ENCODE results near the gene NFASC.

The NFASC gene

GRCh38 chr1:204887846-204888245 lies 17.2 kb downstream of the NFASC start:
- TF ChIP-seq POLR2AphosphoS5 (IDR thresholded peaks at IDR 0.05; ENCODE audit: low read depth, low read length) (no peak), FOXP2 (optimal IDR thresholded peaks at IDR 0.05; ENCODE audit: borderline replicate concordance, extremely low read depth, extremely low read length, insufficient read depth) (no peak), SIN3A (IDR thresholded peaks at IDR 0.05; ENCODE audit: borderline replicate concordance, insufficient read depth, low read length) (no peak)

GRCh38 chr1:204888294-204888693 lies 17.6 kb downstream of the NFASC start:
- TF ChIP-seq SIN3A (IDR thresholded peaks at IDR 0.05; ENCODE audit: borderline replicate concordance, insufficient read depth, low read length) = no peak

DNA sequence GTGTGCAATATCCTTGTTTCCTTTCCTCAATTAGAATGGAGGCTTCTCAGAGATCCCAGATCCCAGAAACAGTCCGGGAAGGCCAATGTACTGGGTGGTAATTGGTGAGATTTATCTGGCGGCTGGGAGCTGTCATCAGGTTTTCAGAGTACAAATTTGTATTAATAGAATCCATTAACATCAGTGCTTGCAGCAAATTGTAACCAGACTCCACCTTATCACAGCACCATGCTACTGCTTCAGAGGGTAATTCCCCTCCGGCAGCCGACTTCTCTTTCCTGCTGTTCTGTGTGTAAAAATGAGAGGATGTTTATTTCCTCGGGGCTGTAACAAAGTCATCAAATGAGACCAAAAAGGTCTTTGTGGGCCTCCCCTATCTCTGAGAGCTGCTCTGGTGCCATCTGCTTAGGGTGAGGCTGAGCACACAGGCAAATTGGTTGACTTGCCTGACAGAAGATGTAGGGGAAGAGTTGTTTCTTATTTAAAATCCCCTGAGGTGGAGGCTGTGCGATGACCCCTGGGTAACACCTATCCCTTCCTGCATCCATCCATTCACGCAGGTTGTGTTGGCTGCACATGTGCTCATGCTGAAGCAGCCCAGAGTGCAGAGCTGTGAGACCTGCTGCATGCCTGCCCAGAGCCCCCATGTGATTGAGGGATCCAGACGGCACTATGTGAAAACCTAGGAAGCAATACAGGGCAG lies 19.2 kb downstream of the NFASC start:
- TF ChIP-seq SIN3A (IDR thresholded peaks at IDR 0.05; ENCODE audit: borderline replicate concordance, insufficient read depth, low read length) (no peak), FOXP2 (optimal IDR thresholded peaks at IDR 0.05; ENCODE audit: borderline replicate concordance, extremely low read depth, extremely low read length, insufficient read depth) (no peak), REST (IDR thresholded peaks at IDR 0.05; ENCODE audit: insufficient read depth in 1 of 2, low read depth in 2 of 2, low read length in 2 of 2) (no peak), POLR2AphosphoS5 (IDR thresholded peaks at IDR 0.05; ENCODE audit: low read depth, low read length) (no peak)

DNA sequence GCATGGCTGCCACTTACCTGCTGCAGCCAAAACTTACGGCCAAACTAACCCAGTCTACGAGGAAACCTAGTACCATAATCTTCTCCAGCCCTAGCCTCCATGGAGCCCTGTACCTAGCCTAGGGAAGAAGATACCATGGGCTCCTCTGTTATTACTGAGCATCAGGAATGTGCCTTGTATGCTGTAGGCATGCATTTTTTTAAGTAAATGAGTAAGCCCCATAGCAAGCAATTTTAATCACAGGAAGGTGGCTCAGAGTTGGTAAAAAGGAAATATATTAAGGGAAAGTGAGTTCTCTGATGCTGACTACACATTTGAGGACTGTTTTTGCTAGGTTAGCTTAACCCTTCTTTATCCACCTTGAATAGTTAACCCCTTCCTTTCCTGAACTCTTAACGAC lies 21.2 kb downstream of the NFASC start:
- TF ChIP-seq POLR2AphosphoS5 (IDR thresholded peaks at IDR 0.05; ENCODE audit: low read depth, low read length) (no peak), FOXP2 (optimal IDR thresholded peaks at IDR 0.05; ENCODE audit: borderline replicate concordance, extremely low read depth, extremely low read length, insufficient read depth) (no peak), REST (IDR thresholded peaks at IDR 0.05; ENCODE audit: insufficient read depth in 1 of 2, low read depth in 2 of 2, low read length in 2 of 2) (no peak), TAF1 (IDR thresholded peaks at IDR 0.05; ENCODE audit: borderline replicate concordance, insufficient read depth, low read length) (no peak), SIN3A (IDR thresholded peaks at IDR 0.05; ENCODE audit: borderline replicate concordance, insufficient read depth, low read length) (no peak)

GRCh38 chr1:204894031-204894430 lies 23.4 kb downstream of the NFASC start:
- TF ChIP-seq REST (IDR thresholded peaks at IDR 0.05; ENCODE audit: insufficient read depth in 1 of 2, low read depth in 2 of 2, low read length in 2 of 2) = no peak
- no peak for TF ChIP-seq POLR2AphosphoS5 (IDR thresholded peaks at IDR 0.05; ENCODE audit: low read depth, low read length)
- no peak for TF ChIP-seq FOXP2 (optimal IDR thresholded peaks at IDR 0.05; ENCODE audit: borderline replicate concordance, extremely low read depth, extremely low read length, insufficient read depth)
- TF ChIP-seq TAF1 (IDR thresholded peaks at IDR 0.05; ENCODE audit: borderline replicate concordance, insufficient read depth, low read length) = no peak
- no peak for TF ChIP-seq SIN3A (IDR thresholded peaks at IDR 0.05; ENCODE audit: borderline replicate concordance, insufficient read depth, low read length)

GRCh38 chr1:204894606-204895005 lies 23.9 kb downstream of the NFASC start:
- no peak for TF ChIP-seq REST (IDR thresholded peaks at IDR 0.05; ENCODE audit: insufficient read depth in 1 of 2, low read depth in 2 of 2, low read length in 2 of 2)
- TF ChIP-seq TAF1 (IDR thresholded peaks at IDR 0.05; ENCODE audit: borderline replicate concordance, insufficient read depth, low read length) = no peak
- TF ChIP-seq SIN3A (IDR thresholded peaks at IDR 0.05; ENCODE audit: borderline replicate concordance, insufficient read depth, low read length) = no peak
- no peak for TF ChIP-seq POLR2AphosphoS5 (IDR thresholded peaks at IDR 0.05; ENCODE audit: low read depth, low read length)
- no peak for TF ChIP-seq FOXP2 (optimal IDR thresholded peaks at IDR 0.05; ENCODE audit: borderline replicate concordance, extremely low read depth, extremely low read length, insufficient read depth)
